ENCODE results near the gene DISC1.

The DISC1 gene

DNA sequence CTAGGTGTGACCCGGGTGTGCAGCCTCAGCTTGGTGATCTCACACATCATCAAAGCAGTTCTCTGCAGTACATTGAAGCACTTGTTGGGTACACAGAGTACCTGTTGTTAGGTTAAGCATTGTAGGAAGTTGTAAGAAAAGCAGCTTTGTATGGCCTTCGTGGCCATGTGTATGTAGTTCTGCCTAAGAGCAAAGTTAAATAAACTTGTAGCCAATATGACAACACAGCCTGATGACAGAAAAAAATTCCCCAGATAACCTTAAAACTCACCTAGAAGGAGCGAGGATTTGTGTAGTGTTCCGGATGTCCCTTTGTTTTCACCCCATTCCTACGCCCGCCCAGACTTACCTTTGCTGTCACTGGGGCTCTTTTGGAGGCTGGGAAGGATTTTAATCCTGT is 48.0 kb downstream of the DISC1 start:
- no peak for TF ChIP-seq RAD21 (IDR thresholded peaks at IDR 0.05; ENCODE audit: low read depth)
- TF ChIP-seq TAF1 (IDR thresholded peaks at IDR 0.05; ENCODE audit: low read depth): no peak
- TF ChIP-seq CEBPB (IDR thresholded peaks at IDR 0.05): no peak
- no peak for TF ChIP-seq EP300 (IDR thresholded peaks at IDR 0.05; ENCODE audit: borderline replicate concordance)
- TF ChIP-seq, protein P1, sequence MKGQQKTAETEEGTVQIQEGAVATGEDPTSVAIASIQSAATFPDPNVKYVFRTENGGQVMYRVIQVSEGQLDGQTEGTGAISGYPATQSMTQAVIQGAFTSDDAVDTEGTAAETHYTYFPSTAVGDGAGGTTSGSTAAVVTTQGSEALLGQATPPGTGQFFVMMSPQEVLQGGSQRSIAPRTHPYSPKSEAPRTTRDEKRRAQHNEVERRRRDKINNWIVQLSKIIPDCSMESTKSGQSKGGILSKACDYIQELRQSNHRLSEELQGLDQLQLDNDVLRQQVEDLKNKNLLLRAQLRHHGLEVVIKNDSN (IDR thresholded peaks at IDR 0.05): no peak
- no peak for TF ChIP-seq TEAD4 (IDR thresholded peaks at IDR 0.05)
- TF ChIP-seq NFIC (IDR thresholded peaks at IDR 0.05): no peak
- no peak for TF ChIP-seq YY1 (IDR thresholded peaks at IDR 0.05; ENCODE audit: low read depth)
- no peak for TF ChIP-seq FOXM1 (IDR thresholded peaks at IDR 0.05; ENCODE audit: borderline replicate concordance, low read depth)
- TF ChIP-seq EGR1 (IDR thresholded peaks at IDR 0.05): no peak
- no peak for TF ChIP-seq CREB1 (IDR thresholded peaks at IDR 0.05; ENCODE audit: low read depth)
- TF ChIP-seq, protein P2, sequence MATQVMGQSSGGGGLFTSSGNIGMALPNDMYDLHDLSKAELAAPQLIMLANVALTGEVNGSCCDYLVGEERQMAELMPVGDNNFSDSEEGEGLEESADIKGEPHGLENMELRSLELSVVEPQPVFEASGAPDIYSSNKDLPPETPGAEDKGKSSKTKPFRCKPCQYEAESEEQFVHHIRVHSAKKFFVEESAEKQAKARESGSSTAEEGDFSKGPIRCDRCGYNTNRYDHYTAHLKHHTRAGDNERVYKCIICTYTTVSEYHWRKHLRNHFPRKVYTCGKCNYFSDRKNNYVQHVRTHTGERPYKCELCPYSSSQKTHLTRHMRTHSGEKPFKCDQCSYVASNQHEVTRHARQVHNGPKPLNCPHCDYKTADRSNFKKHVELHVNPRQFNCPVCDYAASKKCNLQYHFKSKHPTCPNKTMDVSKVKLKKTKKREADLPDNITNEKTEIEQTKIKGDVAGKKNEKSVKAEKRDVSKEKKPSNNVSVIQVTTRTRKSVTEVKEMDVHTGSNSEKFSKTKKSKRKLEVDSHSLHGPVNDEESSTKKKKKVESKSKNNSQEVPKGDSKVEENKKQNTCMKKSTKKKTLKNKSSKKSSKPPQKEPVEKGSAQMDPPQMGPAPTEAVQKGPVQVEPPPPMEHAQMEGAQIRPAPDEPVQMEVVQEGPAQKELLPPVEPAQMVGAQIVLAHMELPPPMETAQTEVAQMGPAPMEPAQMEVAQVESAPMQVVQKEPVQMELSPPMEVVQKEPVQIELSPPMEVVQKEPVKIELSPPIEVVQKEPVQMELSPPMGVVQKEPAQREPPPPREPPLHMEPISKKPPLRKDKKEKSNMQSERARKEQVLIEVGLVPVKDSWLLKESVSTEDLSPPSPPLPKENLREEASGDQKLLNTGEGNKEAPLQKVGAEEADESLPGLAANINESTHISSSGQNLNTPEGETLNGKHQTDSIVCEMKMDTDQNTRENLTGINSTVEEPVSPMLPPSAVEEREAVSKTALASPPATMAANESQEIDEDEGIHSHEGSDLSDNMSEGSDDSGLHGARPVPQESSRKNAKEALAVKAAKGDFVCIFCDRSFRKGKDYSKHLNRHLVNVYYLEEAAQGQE (IDR thresholded peaks at IDR 0.05; ENCODE audit: low read depth): no peak
- TF ChIP-seq, protein P3, sequence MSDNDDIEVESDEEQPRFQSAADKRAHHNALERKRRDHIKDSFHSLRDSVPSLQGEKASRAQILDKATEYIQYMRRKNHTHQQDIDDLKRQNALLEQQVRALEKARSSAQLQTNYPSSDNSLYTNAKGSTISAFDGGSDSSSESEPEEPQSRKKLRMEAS (IDR thresholded peaks at IDR 0.05): no peak
- no peak for TF ChIP-seq ZBTB7A (IDR thresholded peaks at IDR 0.05; ENCODE audit: low read depth)
- no peak for TF ChIP-seq TCF12 (IDR thresholded peaks at IDR 0.05; ENCODE audit: low read depth)

DNA sequence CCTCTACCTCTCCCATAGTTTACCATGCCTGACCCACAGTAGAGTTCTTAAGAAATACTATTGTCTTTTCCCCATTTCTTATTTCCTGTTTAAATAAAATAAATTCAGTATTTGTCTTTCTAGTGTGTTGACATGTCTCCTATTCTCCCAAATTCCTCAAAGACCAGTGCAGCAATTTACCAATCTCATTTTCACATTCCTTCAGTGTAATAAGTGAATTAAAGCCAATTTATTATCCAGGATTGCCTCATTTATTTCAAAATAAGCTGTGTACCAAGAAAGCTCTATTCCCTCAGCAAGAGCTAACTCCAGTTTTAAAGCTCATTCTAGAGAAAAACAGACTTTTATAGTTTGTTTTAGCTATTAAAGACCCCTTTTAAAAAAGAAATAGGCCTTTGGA is 49.9 kb downstream of the DISC1 start:
- TF ChIP-seq FOXM1 (IDR thresholded peaks at IDR 0.05; ENCODE audit: borderline replicate concordance, low read depth): no peak
- no peak for TF ChIP-seq TEAD4 (IDR thresholded peaks at IDR 0.05)
- TF ChIP-seq TCF12 (IDR thresholded peaks at IDR 0.05; ENCODE audit: low read depth): no peak
- TF ChIP-seq ZBTB7A (IDR thresholded peaks at IDR 0.05; ENCODE audit: low read depth): no peak
- no peak for TF ChIP-seq YY1 (IDR thresholded peaks at IDR 0.05; ENCODE audit: low read depth)
- TF ChIP-seq, protein P1 (IDR thresholded peaks at IDR 0.05): no peak
- TF ChIP-seq CEBPB (IDR thresholded peaks at IDR 0.05): no peak
- TF ChIP-seq EGR1 (IDR thresholded peaks at IDR 0.05): no peak
- TF ChIP-seq RAD21 (IDR thresholded peaks at IDR 0.05; ENCODE audit: low read depth): no peak
- no peak for TF ChIP-seq TAF1 (IDR thresholded peaks at IDR 0.05; ENCODE audit: low read depth)
- no peak for TF ChIP-seq EP300 (IDR thresholded peaks at IDR 0.05; ENCODE audit: borderline replicate concordance)
- no peak for TF ChIP-seq CREB1 (IDR thresholded peaks at IDR 0.05; ENCODE audit: low read depth)
- TF ChIP-seq, protein P3 (IDR thresholded peaks at IDR 0.05): no peak
- TF ChIP-seq, protein P2 (IDR thresholded peaks at IDR 0.05; ENCODE audit: low read depth): no peak
- no peak for TF ChIP-seq NFIC (IDR thresholded peaks at IDR 0.05)

DNA sequence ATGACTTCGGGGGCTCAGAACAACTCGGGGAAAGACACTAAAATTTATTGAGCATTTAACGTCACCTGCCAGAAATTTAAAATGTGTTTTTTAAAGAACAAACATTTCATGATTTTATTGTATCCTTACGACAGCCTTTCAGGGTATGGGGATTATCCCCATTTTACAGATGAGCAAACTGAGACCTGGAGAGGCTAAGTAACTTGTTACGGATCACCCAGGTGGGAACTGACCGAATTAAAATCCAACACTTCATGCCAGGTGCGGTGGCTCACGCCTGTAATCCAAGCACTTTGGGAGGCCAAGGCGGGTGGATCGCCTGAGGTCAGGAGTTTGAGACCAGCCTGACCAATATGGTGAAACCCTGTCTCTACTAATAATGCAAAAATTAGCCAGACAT is 50.9 kb downstream of the DISC1 start:
- no peak for TF ChIP-seq RAD21 (IDR thresholded peaks at IDR 0.05; ENCODE audit: low read depth)
- TF ChIP-seq, protein P3 (IDR thresholded peaks at IDR 0.05): no peak

DNA sequence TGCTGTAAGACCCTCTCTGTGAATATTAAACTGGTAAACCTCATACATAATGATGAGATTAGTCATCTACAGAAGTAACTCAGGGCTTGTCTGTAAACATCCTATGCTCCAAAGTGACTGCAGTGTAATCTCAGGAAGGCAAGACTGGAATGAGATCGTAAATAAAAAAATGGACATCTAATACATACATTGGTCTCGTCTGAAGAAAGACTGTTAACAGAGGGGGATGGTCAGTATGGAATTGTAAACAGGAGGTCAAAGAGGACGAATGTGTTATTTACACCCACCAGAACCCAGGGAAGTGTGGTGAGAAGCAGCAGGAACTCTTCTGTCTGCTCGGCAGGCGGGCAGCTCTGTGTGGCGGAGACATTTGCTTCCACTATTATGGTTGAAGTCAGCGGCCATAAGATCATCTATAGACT is 51.4 kb downstream of the DISC1 start:
- no peak for TF ChIP-seq TEAD4 (IDR thresholded peaks at IDR 0.05)
- TF ChIP-seq, protein P1 (IDR thresholded peaks at IDR 0.05): no peak
- TF ChIP-seq, protein P2 (IDR thresholded peaks at IDR 0.05; ENCODE audit: low read depth): no peak
- TF ChIP-seq EGR1 (IDR thresholded peaks at IDR 0.05): no peak
- TF ChIP-seq TCF12 (IDR thresholded peaks at IDR 0.05; ENCODE audit: low read depth): no peak
- no peak for TF ChIP-seq EP300 (IDR thresholded peaks at IDR 0.05; ENCODE audit: borderline replicate concordance)
- no peak for TF ChIP-seq ZBTB7A (IDR thresholded peaks at IDR 0.05; ENCODE audit: low read depth)
- TF ChIP-seq CREB1 (IDR thresholded peaks at IDR 0.05; ENCODE audit: low read depth): no peak
- TF ChIP-seq NFIC (IDR thresholded peaks at IDR 0.05): no peak
- TF ChIP-seq, protein P3 (IDR thresholded peaks at IDR 0.05): no peak
- TF ChIP-seq FOXM1 (IDR thresholded peaks at IDR 0.05; ENCODE audit: borderline replicate concordance, low read depth): no peak
- no peak for TF ChIP-seq TAF1 (IDR thresholded peaks at IDR 0.05; ENCODE audit: low read depth)
- no peak for TF ChIP-seq YY1 (IDR thresholded peaks at IDR 0.05; ENCODE audit: low read depth)
- no peak for TF ChIP-seq RAD21 (IDR thresholded peaks at IDR 0.05; ENCODE audit: low read depth)
- TF ChIP-seq CEBPB (IDR thresholded peaks at IDR 0.05): no peak

Measured in Ishikawa (cell line).